GM12801 (cell line): ENCODE measurements around the gene DPP9.

Source experiments
- CTCF ChIP-seq: IDR thresholded peaks from one replicate; pipeline ENCODE4 v1.5.1; 2011; ENCODE audit warnings: control low read depth; ENCODE audit not compliant: insufficient read length; ENCODE audit errors: extremely low read depth

DPP9 gene

GRCh38 chr19:4733755-4734345 is 10.2 kb upstream of the DPP9 start:
- no peak for TF ChIP-seq CTCF

GRCh38 chr19:4732680-4733114 is 9.1 kb upstream of the DPP9 start:
- TF ChIP-seq CTCF = no peak

- no peak for TF ChIP-seq CTCF
These were observed 7.1 kb upstream of the DPP9 start for GRCh38 chr19:4730740-4731171.

GRCh38 chr19:4728871-4729270 is 5.2 kb upstream of the DPP9 start:
- no peak for TF ChIP-seq CTCF

GRCh38 chr19:4722671-4723594 is 709 bp downstream of the DPP9 start:
- no peak for TF ChIP-seq CTCF

- no peak for TF ChIP-seq CTCF
These were observed 2.4 kb downstream of the DPP9 start for GRCh38 chr19:4721196-4721595.

- no peak for TF ChIP-seq CTCF
These were observed 3.5 kb downstream of the DPP9 start for GRCh38 chr19:4720037-4720700.
